Loucy (cell line): ENCODE measurements around the gene PLXNA4.

Source experiments
- EZH2phosphoT487 ChIP-seq: fragments of 200-600 bp; IDR thresholded peaks from 2 replicates; pipeline ENCODE4 v1.6.1; 2018; ENCODE audit warnings: antibody characterized with exemption, mild to moderate bottlenecking, moderate library complexity, borderline replicate concordance
- TF ChIP-seq, protein P1 (sequence below): fragments of 200-600 bp; sonication (generic); conservative IDR thresholded peaks from 2 replicates; pipeline ENCODE4 v1.5.1; 2014; ENCODE audit warnings: mild to moderate bottlenecking, antibody characterized with exemption, low read length

DNA sequence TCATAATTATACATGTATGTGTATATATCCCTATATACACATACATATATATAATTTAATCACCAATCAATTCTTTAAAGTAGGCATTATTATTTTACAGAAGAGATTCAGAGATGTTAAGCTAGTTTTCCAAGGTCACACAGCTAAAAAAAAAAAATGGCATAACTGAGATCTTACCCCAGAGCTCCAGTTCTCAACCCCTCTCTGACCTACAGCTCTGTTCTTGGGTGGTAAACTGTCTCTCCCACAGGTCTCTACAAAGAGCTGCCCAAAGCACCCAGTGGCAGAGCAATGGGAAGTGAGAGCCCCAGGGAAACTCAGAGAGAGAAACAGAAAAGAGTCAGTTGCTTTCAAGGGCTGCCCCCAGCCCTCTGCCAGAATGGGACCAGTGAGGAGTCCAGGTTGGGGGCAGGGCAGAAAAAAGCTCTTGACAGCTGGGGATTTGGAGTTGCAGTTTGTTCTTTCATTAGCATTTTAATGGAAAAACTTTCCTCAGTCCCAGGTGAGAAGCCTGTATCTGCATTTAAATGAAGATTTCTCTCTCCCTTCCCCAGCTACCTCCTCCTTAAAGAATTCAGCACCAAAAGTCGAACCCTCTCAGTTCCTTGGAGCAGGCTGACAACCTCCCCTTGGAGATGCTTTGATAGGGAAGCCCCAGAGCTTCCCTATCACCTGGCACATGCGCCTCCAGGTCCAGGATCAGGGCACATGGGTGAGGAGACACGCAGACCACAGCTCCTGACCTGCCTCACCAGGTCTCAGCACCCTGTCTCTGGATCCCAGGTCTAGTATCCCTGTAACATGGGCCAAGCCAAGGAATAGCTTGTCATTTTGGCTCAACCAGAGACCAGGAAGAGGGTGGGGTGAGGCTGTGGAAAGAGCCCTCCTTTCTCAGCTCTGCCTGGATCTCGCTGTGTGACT is 388.1 kb downstream of the PLXNA4 start:
- TF ChIP-seq, protein P1, sequence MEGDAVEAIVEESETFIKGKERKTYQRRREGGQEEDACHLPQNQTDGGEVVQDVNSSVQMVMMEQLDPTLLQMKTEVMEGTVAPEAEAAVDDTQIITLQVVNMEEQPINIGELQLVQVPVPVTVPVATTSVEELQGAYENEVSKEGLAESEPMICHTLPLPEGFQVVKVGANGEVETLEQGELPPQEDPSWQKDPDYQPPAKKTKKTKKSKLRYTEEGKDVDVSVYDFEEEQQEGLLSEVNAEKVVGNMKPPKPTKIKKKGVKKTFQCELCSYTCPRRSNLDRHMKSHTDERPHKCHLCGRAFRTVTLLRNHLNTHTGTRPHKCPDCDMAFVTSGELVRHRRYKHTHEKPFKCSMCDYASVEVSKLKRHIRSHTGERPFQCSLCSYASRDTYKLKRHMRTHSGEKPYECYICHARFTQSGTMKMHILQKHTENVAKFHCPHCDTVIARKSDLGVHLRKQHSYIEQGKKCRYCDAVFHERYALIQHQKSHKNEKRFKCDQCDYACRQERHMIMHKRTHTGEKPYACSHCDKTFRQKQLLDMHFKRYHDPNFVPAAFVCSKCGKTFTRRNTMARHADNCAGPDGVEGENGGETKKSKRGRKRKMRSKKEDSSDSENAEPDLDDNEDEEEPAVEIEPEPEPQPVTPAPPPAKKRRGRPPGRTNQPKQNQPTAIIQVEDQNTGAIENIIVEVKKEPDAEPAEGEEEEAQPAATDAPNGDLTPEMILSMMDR, result no peak
- no peak for TF ChIP-seq EZH2phosphoT487
